HG02852 (cell line): Measurements from ENCODE around the gene LANCL1.
"Not testable (repeated sequence)": the region's sequence is repeated elsewhere in the genome, so short reads cannot be mapped to it uniquely, and the experiment has no call there.

Experiments used
- ATAC-seq: cut with Tn5 transposase; IDR thresholded peaks from one replicate; pipeline ENCODE4 v1.9.1; 2021; ENCODE audit warnings: mild to moderate bottlenecking, moderate library complexity; ENCODE audit not compliant: unreplicated experiment

LANCL1 gene

DNA sequence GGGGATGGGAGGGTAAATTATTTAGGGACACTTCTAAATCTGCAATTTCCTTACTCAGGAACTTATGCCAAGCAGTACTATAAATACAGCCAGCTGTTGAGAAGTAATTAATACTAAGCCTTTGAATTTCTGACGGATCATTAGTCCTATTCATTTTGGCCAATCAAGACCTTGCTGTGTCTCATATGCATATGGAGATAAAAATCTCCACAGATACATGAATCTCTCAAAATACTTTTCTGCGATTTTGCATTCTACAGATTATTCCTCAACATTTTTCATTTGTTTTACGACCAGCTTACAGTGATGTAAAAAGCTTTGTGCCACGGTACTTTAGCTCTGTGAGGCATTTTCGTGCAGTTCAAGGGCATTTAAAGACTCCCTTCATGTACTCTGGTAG is 16.7 kb downstream of the LANCL1 start:
- ATAC-seq: no peak

DNA sequence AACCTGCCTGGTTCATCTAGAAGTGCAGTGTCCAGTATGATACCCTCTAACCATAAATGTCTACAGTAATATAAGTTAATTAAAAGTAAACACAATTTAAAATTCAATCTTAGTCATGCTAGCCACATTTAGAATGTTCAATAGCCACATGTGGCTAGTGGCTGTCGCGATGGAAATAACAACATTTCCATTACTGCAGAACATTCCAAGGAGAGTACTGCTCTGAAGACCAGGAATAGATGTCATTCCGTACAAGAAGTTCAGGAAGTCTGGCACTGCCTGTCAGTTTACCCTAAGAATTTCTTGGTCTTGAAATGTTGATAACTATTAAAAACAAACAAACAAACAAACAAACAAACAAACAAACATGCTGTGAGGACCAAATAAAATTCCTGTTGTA is 17.2 kb downstream of the LANCL1 start:
- no peak for ATAC-seq

DNA sequence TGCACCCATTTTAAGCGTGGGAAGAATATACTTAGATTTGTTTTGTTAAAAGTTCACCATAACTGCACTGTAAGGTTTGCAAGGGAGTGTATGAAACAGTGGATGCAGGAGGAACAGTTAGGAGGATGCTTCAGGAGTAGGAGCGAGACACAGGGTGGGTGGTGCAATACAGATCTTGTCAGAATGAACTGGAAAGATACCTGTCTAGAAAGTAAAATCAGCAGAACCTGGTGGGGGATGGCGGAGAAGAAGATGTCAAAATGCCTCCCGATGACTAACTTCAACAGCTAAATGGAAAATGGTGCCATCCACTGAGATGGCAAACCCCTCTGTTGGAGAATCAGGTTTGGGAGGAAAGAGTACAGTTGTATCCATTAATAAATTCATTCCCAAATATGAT is 18.2 kb downstream of the LANCL1 start:
- ATAC-seq: no peak

DNA sequence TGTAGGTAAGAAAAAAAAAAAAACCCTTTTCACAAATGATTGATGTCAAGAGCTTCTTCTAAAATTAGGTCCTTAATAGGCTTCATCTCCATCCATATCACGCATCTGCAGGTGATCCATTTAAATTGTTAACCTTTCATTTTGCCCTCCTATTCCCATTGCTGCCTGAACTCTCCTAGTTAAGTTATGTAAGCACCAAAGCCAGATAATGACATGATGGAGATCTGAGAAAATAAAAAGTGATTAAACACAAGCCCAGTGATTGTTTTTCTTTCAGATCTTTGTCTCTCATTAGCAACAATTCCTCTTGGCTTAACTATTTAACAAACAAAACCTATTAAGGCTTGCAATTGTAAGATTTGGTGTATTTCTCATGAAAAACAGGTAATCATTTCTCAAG is 20.0 kb downstream of the LANCL1 start:
- no peak for ATAC-seq

DNA sequence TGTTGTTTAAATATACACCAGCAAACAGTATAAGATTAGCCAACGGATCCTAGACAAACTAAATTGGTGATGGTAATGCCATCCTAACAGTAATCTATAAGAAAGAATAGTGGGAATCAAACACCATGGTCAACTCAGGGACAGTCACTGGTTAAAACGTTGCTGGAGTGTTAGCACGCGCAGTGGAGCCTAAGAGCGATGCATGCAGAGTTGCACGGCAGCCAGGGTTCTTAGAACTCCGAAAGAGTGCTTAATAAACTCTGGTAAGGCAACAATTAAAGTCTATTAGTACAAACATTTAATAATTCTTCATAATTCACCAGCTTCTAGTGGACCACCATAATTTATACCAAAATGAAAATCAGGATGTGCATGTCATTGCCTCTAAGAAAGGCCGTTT is 22.2 kb downstream of the LANCL1 start:
- ATAC-seq: no peak

DNA sequence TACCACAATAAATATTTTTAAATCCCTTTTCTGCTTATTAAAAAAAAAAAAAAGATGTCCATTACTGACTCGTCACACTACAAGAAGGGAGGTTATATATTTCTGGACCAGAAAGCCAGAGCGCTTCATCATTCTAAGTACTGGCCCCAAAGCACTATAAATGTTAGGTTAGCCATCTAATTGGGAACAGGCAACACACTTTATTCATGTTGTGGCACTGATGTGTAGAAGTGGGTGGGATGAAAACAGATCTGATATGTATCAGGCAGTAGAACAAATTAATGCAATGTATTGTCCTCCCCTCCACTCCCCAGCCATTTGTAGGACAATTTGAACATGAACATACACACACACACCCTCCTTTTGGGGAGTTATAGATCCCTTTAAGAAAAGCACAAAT is 24.4 kb downstream of the LANCL1 start:
- no peak for ATAC-seq

DNA sequence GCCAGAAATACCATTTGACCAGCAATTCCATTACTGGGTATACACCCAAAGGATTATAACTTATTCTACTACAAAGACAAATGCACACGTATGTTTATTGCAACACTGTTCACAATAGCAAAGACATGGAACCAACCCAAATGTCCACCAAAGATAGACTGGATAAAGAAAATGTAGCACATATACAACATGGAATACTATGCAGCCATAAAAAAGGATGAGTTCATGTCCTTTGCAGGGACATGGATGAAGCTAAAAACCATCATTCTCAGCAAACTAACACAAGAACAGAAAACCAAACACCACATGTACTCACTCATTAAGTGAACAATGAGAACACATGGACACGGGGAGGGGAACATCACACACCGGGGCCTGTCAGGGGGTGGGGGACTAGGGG is 25.6 kb downstream of the LANCL1 start:
- not testable (repeated sequence) for ATAC-seq

DNA sequence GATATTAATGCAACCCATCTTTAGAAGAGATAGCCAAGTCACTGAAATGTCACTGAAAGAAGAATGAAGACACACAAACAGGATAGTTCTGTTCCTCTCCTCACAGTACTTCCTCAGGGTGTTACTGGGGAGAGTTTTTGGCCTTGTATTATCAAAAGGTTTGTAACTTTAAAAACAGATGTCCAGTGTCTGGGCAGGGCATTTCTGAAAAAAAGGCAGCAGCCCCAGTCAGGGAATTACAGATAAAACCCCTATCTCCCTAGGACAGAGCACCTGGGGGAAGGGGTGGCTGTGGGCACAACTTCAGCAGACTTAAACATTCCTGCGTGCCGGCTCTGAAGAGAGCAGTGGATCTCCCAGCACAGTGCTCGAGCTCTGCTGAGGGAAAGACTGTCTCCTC is 30.8 kb downstream of the LANCL1 start:
- no peak for ATAC-seq

DNA sequence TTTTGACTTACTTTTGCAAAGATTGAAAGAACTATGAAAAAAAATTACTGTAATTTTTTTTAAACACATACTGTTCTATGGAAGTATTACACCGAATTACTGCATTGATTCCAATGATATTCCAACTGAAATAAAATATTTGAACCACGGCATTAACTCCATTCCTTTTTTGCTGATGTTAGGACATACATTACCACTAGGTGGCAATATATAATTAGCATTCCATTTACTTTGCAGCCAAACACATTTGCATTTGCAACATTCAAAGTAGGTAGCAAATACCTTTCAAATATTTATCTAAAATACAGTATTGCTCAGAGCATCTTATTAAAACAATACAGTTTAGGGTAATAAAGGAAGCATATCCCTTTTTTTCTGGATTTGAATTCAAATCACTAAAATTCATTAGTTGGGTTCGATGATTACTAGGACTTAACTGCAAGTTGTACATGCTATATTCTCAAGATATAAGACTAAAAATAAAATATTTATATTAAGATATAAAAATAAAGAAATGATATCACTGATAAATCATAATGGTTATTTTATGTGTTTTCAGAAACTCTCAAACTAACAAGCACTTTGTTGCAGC is 31.3 kb downstream of the LANCL1 start:
- ATAC-seq: no peak

DNA sequence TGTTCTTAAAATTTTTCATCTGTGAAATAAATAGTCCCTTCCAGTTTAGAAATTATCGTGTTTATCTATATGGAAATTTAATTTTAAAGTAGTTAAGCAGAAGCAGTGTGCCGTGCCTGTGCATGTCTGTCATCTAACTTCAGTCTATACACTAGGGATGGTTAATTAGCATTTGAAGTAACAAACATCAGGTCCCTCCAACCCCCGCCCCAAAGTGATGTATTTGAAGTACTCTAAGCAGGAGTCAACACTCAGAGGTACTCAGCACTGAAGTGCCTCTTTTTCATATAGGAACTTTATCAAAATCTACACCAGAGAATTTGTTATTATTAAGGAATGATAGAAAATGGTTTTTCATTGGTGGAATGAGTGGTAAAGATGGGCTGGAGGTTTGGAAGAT is 33.0 kb downstream of the LANCL1 start:
- ATAC-seq: no peak

DNA sequence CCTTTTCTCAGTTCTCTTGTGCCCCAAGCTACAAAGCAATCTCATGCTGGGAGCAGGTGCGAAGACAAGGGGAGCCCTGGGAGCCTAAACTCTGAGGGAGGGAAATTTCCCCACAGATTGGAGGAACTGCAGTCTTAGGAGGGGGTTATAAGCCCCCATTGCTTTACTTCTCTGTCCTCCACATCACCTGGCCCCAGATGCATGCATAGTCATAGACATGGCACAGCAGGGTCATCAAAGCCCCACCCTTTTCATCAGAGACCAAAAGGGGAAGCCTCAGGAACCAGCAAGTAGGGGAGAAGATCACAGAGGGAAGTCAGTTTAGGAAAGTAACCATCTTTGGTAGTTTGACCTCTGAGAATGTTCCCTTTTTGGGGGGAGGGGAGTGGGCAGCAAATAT is 33.7 kb downstream of the LANCL1 start:
- ATAC-seq: peak; percentile 34

DNA sequence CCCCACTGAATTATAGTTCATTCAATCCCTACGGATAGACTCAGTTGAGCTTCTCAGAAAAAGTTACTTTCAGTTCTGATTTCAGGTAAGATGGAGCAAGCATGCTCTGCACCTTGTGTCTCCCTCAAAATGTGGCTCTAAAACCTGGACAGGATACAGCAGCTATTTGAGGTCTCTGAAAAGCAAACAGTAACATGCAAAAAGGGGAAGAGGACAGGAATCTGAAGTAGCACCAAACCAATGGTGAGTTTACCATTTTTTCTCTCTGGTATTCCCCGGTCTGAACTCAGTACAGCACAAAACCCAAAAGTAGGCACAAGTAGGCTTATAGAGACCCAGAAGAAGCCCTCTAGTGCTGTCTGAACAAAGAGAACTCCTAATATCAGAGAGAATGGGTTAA is 34.1 kb downstream of the LANCL1 start:
- ATAC-seq: peak; percentile 79

DNA sequence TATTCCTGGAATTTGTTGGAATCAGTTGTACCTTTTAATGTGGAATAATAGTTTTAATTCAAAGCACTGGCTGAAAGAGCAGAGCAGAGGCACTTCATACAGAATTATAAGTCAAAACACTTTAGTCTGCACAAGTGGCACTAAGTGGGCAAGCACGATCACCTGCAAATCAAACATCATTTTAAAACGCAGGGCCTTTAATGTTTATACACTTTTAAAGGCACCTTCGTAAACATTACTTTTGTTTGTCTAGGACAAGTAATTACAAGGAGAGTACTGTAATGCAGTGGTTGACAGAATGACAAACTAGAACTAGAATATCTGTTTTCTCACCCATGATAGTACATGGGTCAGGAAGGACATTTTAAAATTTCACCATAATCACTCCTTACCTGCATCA is 36.4 kb downstream of the LANCL1 start:
- ATAC-seq: no peak

DNA sequence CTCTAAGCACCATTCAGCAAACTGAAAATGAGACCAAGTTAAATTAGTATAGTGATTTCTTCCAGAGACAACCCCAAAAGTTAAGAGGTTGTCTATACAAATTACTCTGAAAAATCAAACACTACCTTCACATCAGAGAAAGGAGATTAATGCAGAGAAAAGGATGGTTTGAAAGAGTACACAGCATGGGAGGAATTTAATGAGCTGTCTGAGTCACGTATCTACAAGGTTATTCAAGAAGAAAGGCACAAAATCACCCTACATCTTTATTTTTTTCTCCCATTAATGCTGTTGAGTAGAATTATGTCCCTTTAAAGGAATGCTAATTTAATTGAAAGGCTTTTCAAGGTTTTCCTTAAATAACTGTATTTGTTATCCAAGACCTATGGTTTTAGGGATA is 41.1 kb downstream of the LANCL1 start:
- no peak for ATAC-seq

DNA sequence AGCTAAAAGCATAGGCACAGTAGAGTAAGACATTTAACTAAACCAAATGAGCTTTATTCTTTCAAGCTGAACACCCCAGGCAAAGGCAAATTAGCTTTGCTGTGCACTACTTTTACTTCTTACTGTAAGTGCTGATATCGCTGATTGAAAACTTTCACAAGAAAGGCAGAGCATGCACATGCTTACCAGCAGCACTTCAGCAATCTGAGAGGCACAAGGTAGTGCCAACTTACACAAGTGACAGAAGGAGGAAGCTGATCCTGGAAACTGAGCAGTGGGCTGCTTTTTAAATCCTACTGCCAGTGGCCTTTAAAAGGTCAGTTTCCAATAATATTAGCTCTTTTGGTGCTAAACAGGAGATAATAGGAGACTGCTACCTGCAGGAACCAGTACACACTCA is 43.9 kb downstream of the LANCL1 start:
- ATAC-seq: no peak

DNA sequence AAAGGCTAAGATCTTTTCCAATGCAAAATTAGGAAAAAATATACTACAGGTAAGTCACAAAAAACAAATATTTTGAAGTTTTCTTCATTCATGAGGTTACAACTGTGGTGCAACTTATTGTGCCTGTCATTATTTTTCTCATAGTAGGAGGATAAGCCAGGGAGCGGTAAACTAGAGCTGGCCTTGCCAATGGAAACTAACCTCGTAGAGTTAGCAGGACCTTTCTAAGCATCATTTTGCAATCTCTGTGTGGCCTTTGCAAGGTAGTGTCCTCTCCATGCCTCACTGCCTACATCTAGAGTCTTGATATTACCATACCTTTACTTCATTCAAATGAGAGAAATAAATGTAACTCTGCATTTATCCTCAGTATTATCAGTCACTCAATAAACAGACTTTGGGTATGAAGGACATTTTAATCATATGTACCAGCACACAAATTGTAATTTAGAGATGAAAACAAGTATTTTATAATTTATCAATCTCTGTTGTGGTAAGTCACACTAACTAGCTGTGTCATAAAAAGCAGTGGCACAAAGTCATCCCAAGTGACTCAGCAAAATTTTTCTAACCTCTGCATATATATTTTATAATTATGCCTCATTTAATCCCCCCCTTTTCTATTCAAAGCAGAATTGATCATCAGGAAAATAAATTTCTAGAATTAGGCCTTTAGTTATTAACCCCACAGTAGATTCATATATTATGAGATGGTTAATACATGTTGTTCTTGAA is 47.0 kb downstream of the LANCL1 start:
- ATAC-seq: no peak

DNA sequence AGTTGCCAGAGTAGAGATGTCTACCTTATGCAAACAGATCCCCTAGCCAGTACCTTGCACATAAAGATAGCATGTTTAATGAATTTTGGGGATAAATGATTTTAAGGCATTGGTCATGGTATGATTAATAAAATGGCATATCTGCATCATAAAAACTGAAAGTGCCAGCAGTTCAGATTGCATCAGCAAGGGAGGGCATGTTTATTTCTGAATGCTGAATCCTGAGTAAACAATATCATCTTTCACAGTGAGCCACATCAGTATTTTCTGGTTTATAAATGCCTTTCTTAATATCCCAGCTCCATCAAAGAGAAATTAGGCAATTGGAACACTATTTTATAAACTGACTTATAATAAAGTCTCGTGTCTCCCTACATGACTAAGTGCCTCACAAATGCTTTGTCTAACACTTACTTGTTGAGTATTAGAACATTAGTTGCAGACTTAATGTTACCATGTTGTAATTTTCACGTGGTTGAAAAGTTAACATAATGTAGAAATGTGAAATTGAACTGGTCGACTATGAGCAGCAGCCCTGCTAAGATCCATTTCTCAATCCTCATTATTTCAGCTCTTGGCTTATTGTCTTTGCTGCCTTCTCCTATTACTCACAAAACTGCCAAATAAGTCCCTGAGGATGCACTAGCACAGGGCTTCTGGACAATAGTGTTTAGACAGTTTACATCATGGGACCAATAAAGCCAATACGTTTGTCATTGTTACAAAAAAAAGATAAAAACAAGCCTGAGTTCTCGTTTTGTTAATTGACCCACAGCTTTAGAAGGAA is 48.0 kb downstream of the LANCL1 start:
- ATAC-seq: no peak

DNA sequence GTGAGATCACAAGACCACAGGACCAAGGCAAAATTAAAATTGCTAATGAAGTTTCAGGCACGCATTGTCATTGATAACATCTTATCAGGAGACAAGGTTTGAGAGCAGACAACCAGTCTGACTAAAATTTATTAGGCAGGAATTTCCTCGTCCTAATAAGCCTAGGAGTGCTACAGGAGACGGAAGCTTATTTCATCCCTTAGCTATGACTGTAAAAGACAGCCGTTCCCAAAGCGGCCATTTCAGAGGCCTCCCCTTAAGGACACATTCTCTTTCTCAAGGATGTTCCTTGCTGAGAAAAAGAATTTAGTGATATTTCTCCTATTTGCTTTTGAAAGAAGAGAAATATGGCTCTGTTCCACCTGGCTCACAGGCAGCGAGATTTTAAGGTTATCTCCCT is 49.2 kb downstream of the LANCL1 start:
- not testable (repeated sequence) for ATAC-seq

DNA sequence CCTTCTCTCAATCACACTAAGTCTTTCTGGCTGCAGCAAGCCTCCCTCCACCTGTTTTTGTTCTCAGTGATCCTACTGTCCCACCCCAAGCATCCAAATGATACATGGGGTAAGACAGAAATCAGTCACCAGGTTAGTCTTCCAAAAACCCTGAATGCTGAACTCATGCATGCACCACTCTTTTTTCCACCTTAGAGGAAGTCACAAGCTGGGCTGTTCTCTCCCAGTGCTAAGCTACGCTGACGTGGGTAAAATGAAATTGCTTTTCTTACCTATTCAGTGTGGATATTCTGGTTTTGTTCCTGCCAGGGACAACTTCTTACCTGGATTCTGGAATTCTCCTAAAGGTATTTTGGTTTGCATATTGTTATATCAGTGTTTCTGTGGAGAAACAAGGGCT is 54.2 kb downstream of the LANCL1 start:
- no peak for ATAC-seq

DNA sequence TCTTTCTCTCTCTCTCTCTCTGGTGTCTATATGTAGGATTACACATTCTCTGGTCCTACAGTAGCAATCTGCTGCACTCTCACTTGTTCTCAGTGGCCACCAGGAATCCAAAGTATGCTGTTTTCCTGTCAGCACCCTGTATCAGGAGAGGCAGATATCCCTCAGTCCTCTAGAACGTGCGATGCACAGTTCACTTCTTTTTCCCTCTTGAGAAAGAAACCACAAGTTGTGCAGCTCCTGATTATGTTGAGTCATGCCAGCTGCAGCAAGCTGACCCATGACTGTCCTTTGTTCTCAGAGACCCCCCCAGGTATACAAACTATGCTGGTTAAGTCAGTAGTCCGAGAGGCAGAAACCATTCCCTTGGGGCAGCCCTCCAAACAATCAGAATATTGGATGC is 54.6 kb downstream of the LANCL1 start:
- ATAC-seq: no peak

DNA sequence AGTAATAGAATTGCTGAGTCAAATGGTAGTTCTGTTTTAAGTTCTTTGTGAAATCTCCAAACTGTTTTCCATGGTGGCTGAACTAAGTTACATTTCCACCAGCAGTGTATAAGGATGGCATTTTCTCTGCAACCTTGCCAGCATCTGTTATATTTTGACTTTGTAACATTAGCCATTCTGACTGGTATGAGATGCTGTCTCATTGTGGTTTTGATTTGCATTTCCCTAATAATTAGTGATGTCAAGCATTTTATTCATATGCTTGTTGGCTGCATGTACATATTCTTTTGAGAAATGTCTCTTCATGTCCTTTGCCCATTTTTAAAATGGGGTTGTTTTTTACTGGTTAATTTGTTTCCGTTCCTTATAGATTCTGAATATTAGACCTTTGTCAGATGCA is 63.9 kb downstream of the LANCL1 start:
- no peak for ATAC-seq

DNA sequence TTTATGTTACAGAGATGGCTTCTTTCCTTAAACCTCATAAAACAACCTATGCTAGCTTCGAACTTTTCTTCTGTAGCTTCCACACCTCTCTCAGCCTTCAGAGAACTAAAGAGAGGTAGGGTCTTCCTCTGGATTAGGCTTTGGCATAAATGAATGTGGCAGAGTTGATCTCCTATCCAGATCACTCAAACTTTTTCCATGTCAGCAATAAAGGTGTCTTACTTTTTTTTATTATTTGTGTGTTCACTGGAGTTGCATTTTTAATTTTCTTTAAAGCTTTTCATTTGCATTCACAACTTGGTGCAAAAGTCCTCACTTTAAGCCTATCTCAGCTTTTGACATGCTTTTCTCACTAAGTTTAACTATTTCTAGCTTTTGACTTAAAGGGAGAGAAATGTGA is 66.0 kb downstream of the LANCL1 start:
- ATAC-seq: no peak
